Measurements from ENCODE around the gene IL17F.
"Not testable (repeated sequence)": the region's sequence is repeated elsewhere in the genome, so short reads cannot be mapped to it uniquely, and the experiment has no call there.

IL17F gene

GRCh38 chr6:52243282-52243893, 912 bp downstream of the IL17F start:
- DNase-seq = no peak

GRCh38 chr6:52241819-52242218, 2.5 kb downstream of the IL17F start:
- DNase-seq = no peak

GRCh38 chr6:52233975-52234823, 10.1 kb downstream of the IL17F start:
- no peak for DNase-seq

GRCh38 chr6:52233005-52233404, 11.3 kb downstream of the IL17F start:
- DNase-seq = no peak

GRCh38 chr6:52231406-52232127, 12.7 kb downstream of the IL17F start:
- DNase-seq = no peak

GRCh38 chr6:52230685-52231084, 13.6 kb downstream of the IL17F start:
- DNase-seq = no peak

GRCh38 chr6:52227495-52227894, 16.8 kb downstream of the IL17F start:
- no peak for DNase-seq

GRCh38 chr6:52221302-52221701, 23.0 kb downstream of the IL17F start:
- DNase-seq = no peak

GRCh38 chr6:52217761-52218160, 26.5 kb downstream of the IL17F start:
- no peak for DNase-seq

GRCh38 chr6:52216932-52217575, 27.2 kb downstream of the IL17F start:
- no peak for DNase-seq

GRCh38 chr6:52215787-52216186, 28.5 kb downstream of the IL17F start:
- DNase-seq = no peak

GRCh38 chr6:52213127-52213526, 31.2 kb downstream of the IL17F start:
- no peak for DNase-seq

- DNase-seq = no peak
Measured at GRCh38 chr6:52210227-52210626, 34.1 kb downstream of the IL17F start.

GRCh38 chr6:52209770-52210169, 34.5 kb downstream of the IL17F start:
- DNase-seq = no peak

- DNase-seq = no peak
Measured at GRCh38 chr6:52208612-52209011, 35.7 kb downstream of the IL17F start.

- DNase-seq = no peak
Measured at GRCh38 chr6:52207066-52207465, 37.2 kb downstream of the IL17F start.

- no peak for DNase-seq
Measured at GRCh38 chr6:52201493-52201892, 42.8 kb downstream of the IL17F start.

- DNase-seq = no peak
Measured at GRCh38 chr6:52201046-52201445, 43.3 kb downstream of the IL17F start.

- not testable (repeated sequence) for DNase-seq
Measured at GRCh38 chr6:52200088-52200487, 44.2 kb downstream of the IL17F start.

- no peak for DNase-seq
Measured at GRCh38 chr6:52195886-52196285, 48.4 kb downstream of the IL17F start.

- no peak for DNase-seq
Measured at GRCh38 chr6:52191824-52192223, 52.5 kb downstream of the IL17F start.

GRCh38 chr6:52190409-52190808, 53.9 kb downstream of the IL17F start:
- no peak for DNase-seq

- DNase-seq = no peak
Measured at GRCh38 chr6:52189974-52190373, 54.3 kb downstream of the IL17F start.

Measured in activated naive CD4-positive, alpha-beta T cell (primary cell).